HG02981 (cell line): ENCODE measurements around the gene CDC42EP3.
A peak's percentile ranks its signal among the peaks of the same experiment; 100 is the strongest.

ENCODE experiments used
- ATAC-seq: cut with Tn5 transposase; IDR thresholded peaks from one replicate; pipeline ENCODE4 v1.9.1; 2021; ENCODE audit warnings: mild to moderate bottlenecking, moderate library complexity; ENCODE audit not compliant: unreplicated experiment

CDC42EP3 gene

GRCh38 chr2:37619959-37620300 lies 51.5 kb downstream of the CDC42EP3 start:
- ATAC-seq: no peak

- ATAC-seq: no peak
These were observed 52.0 kb downstream of the CDC42EP3 start for GRCh38 chr2:37619230-37619958.

GRCh38 chr2:37618326-37618725 lies 53.1 kb downstream of the CDC42EP3 start:
- no peak for ATAC-seq

GRCh38 chr2:37617119-37617892 lies 54.1 kb downstream of the CDC42EP3 start:
- no peak for ATAC-seq

- no peak for ATAC-seq
These were observed 54.8 kb downstream of the CDC42EP3 start for GRCh38 chr2:37616677-37617005.

- no peak for ATAC-seq
These were observed 55.4 kb downstream of the CDC42EP3 start for GRCh38 chr2:37615804-37616676.

GRCh38 chr2:37614061-37614738 lies 57.2 kb downstream of the CDC42EP3 start:
- no peak for ATAC-seq

GRCh38 chr2:37612382-37612781 lies 59.1 kb downstream of the CDC42EP3 start:
- ATAC-seq: no peak

- ATAC-seq: no peak
These were observed 60.7 kb downstream of the CDC42EP3 start for GRCh38 chr2:37610638-37611289.

- ATAC-seq: no peak
These were observed 61.7 kb downstream of the CDC42EP3 start for GRCh38 chr2:37609782-37610181.

- ATAC-seq: no peak
These were observed 66.7 kb downstream of the CDC42EP3 start for GRCh38 chr2:37604716-37605115.

- ATAC-seq: no peak
These were observed 68.7 kb downstream of the CDC42EP3 start for GRCh38 chr2:37602702-37603101.

GRCh38 chr2:37602040-37602439 lies 69.4 kb downstream of the CDC42EP3 start:
- ATAC-seq: no peak

GRCh38 chr2:37601569-37601968 lies 69.9 kb downstream of the CDC42EP3 start:
- no peak for ATAC-seq

- peak; percentile 50 for ATAC-seq
These were observed 70.7 kb downstream of the CDC42EP3 start for GRCh38 chr2:37600735-37601134.

- ATAC-seq: no peak
These were observed 71.5 kb downstream of the CDC42EP3 start for GRCh38 chr2:37599688-37600525.

GRCh38 chr2:37593694-37594093 lies 77.7 kb downstream of the CDC42EP3 start:
- no peak for ATAC-seq

- ATAC-seq: no peak
These were observed 78.4 kb downstream of the CDC42EP3 start for GRCh38 chr2:37593024-37593423.
